Endothelial cell of umbilical vein (primary cell): ENCODE data around the gene ZNF30. TPM values are rescaled to one million over a fixed set of nuclear protein-coding genes. Genes with fewer than 3 reads are reported as not detected.
A peak's percentile ranks its signal among the peaks of the same experiment; 100 is the strongest.

Source experiments
- BruUV-seq: library from RNA; stranded (reverse); fragments of 400-500 nt; replicated peaks from 2 replicates; lab custom pipeline; 2021; lab: Mats Ljungman, UMichigan
- CTCF ChIA-PET: fragments of 300-600, 350-600 bp; sonication (Branson Sonifier 250); formaldehyde crosslinking; loops from one replicate; lab custom pipeline; 2021; ENCODE audit warnings: antibody characterized with exemption, inconsistent platforms; lab: Charles Lee
- POLR2A ChIA-PET: fragments of 300-600, 350-600 bp; sonication (Branson Sonifier 250); formaldehyde crosslinking; loops from one replicate; lab custom pipeline; 2021; ENCODE audit warnings: antibody characterized with exemption, inconsistent platforms; lab: Charles Lee
- DNase-seq: peaks from one replicate; pipeline ENCODE4 v3.0.0-alpha.2; 2011; ENCODE audit warnings: low read depth, low spot score
- FAIRE-seq: peaks from 2 replicates; lab custom pipeline; 2011; peaks lifted over from hg19 to GRCh38; lab: Jason Lieb, UNC
- H2AFZ ChIP-seq: 2 replicates; pipeline ENCODE4 v1.6.0; 2012; ENCODE audit warnings: low read depth, low read length, control low read depth, inconsistent platforms
- H3K27ac ChIP-seq: 2 replicates; pipeline ENCODE4 v1.5.1; 2011; ENCODE audit warnings: low read depth, mild to moderate bottlenecking, control low read depth, low read length, moderate library complexity; ENCODE audit not compliant: insufficient read depth
- H3K27me3 ChIP-seq, 2 experiments: 2 replicates each; pipeline versions ENCODE4 v1.6.0 to v1.6.1; 2011; ENCODE audit warnings: low read length in 2 of 2, mixed read lengths in 1 of 2; ENCODE audit not compliant: control insufficient read depth in 2 of 2, insufficient read depth in 2 of 2
- H3K36me3 ChIP-seq, 2 experiments: 2 replicates in 1 of 2; 3 replicates in 1 of 2; pipeline ENCODE4 v1.5.1; 2011; ENCODE audit warnings: low read length in 2 of 2, mild to moderate bottlenecking in 1 of 2, moderate library complexity in 1 of 2; ENCODE audit not compliant: control insufficient read depth in 2 of 2, insufficient read depth in 2 of 2; ENCODE audit errors: extremely low read depth in 1 of 2
- H3K4me1 ChIP-seq: 3 replicates; pipeline ENCODE4 v1.5.1; 2011; ENCODE audit warnings: mild to moderate bottlenecking, low read length; ENCODE audit not compliant: control insufficient read depth, insufficient read depth; ENCODE audit errors: extremely low read depth
- H3K4me2 ChIP-seq: 2 replicates; pipeline ENCODE4 v1.6.1; 2011; ENCODE audit warnings: low read length, control low read depth, mixed read lengths; ENCODE audit not compliant: insufficient read depth
- H3K4me3 ChIP-seq, 3 experiments: fragments of 200-600 bp in 1 of 3; sonication (generic), shearing (Covaris generic) in 1 of 3; replicated peaks in 1 of 3; 2 replicates each; pipeline ENCODE4 v1.5.1; 2011 to 2016; ENCODE audit warnings: control low read depth in 3 of 3, low read length in 3 of 3, mild to moderate bottlenecking in 2 of 3, inconsistent platforms in 1 of 3, low read depth in 1 of 3, moderate library complexity in 1 of 3; ENCODE audit not compliant: insufficient read depth in 1 of 3
- H3K79me2 ChIP-seq: 2 replicates; pipeline ENCODE4 v1.6.0; 2012; ENCODE audit warnings: low read length, inconsistent platforms; ENCODE audit not compliant: control insufficient read depth, insufficient read depth
- H3K9ac ChIP-seq: replicated peaks from 2 replicates; pipeline ENCODE3; 2011; ENCODE audit warnings: low read length, control low read depth; ENCODE audit not compliant: insufficient read depth; ENCODE audit errors: extremely low read depth
- H3K9me1 ChIP-seq: replicated peaks from 3 replicates; pipeline ENCODE4 v1.6.0; 2011; ENCODE audit warnings: mild to moderate bottlenecking, low read length; ENCODE audit not compliant: control insufficient read depth, insufficient read depth; ENCODE audit errors: extremely low read depth
- H3K9me3 ChIP-seq: replicated peaks from 2 replicates; pipeline ENCODE4 v1.5.1; 2012; ENCODE audit warnings: low read length, inconsistent platforms; ENCODE audit not compliant: control insufficient read depth, insufficient read depth
- H4K20me1 ChIP-seq: replicated peaks from 2 replicates; pipeline ENCODE3; 2011; ENCODE audit warnings: mild to moderate bottlenecking, low read length; ENCODE audit not compliant: control insufficient read depth, insufficient read depth; ENCODE audit errors: extremely low read depth
- EZH2 ChIP-seq: IDR thresholded peaks from 2 replicates; pipeline ENCODE4 v1.6.1; 2012; ENCODE audit warnings: borderline replicate concordance, low read depth, mild to moderate bottlenecking, moderate library complexity, low read length, inconsistent platforms; ENCODE audit not compliant: severe bottlenecking
- FOS ChIP-seq: IDR thresholded peaks from 2 replicates; pipeline ENCODE4 v1.6.1; 2011; ENCODE audit warnings: mild to moderate bottlenecking, low read length, moderate library complexity, borderline replicate concordance; ENCODE audit not compliant: insufficient read depth
- GATA2 ChIP-seq: IDR thresholded peaks from 2 replicates; pipeline ENCODE4 v1.7.0; 2011; ENCODE audit warnings: low read depth, mild to moderate bottlenecking, moderate library complexity, mixed read lengths, low read length; ENCODE audit not compliant: insufficient read length, insufficient read depth
- JUN ChIP-seq: IDR thresholded peaks from 2 replicates; pipeline ENCODE4 v1.6.1; 2011; ENCODE audit warnings: borderline replicate concordance, low read depth; ENCODE audit not compliant: insufficient read length, insufficient read depth
- MYC ChIP-seq: IDR thresholded peaks from one replicate; pipeline ENCODE4 v1.6.1; 2011; ENCODE audit warnings: mild to moderate bottlenecking, low read depth, low read length
- POLR2A ChIP-seq: IDR thresholded peaks from 2 replicates; pipeline ENCODE4 v1.6.1; 2012; ENCODE audit warnings: low read depth, mild to moderate bottlenecking, control low read depth, low read length
- POLR2AphosphoS5 ChIP-seq: IDR thresholded peaks from 2 replicates; pipeline ENCODE4 v1.6.1; 2012; ENCODE audit warnings: low read depth, mild to moderate bottlenecking, control low read depth, low read length, moderate library complexity; ENCODE audit not compliant: insufficient read depth
- dilution Hi-C: fragments of 300-500 bp; cut with MboI; formaldehyde crosslinking; loops from one replicate; pipeline ENCODE4 v1.15.0; 2019; ENCODE audit warnings: low sequenced_read_pairs; ENCODE audit not compliant: extremely low pct_ligation_motif_present
- intact Hi-C: fragments of 100-400 bp; cut with micrococcal nuclease; formaldehyde crosslinking; loops from one replicate; pipeline ENCODE4 v1.10.0; 2022
- polyA plus RNA-seq, 4 experiments: library from polyadenylated mRNA; depleted of rRNA in 3 of 4; stranded (reverse) in 3 of 4; unstranded in 1 of 4; fragments of >200 nt; gene quantifications; 2 replicates each; pipeline versions ENCODE4 v1.2.1 to v1.2.3, GENCODE V29; 2011 to 2012; ENCODE audit warnings: missing spikeins in 1 of 4
- total RNA-seq: library from RNA; stranded (reverse); gene quantifications from 2 replicates; pipeline ENCODE4 v1.2.3, GENCODE V29; 2021
- TF ChIP-seq, protein P1 (sequence below), 2 donors: IDR thresholded peaks; 1 replicate in 1 of 2; 2 replicates in 1 of 2; pipeline ENCODE4 v1.5.1; 2011; ENCODE audit warnings: low read length in 2 of 2, mild to moderate bottlenecking in 2 of 2, moderate library complexity in 2 of 2, control low read depth in 1 of 2, inconsistent platforms in 1 of 2, low read depth in 1 of 2; ENCODE audit not compliant: insufficient read depth in 1 of 2; ENCODE audit errors: extremely low read depth in 1 of 2
- TF ChIP-seq, protein P2 (sequence below): IDR thresholded peaks from 2 replicates; pipeline ENCODE4 v1.6.1; 2011; ENCODE audit not compliant: insufficient read depth, insufficient read length

ZNF30 gene
- total and polyA plus RNA-seq, 2 donors (not counting 3 experiments of a cell fraction or from before 2014, with no cell fraction given): 1.3 to 4.7 TPM

DNA sequence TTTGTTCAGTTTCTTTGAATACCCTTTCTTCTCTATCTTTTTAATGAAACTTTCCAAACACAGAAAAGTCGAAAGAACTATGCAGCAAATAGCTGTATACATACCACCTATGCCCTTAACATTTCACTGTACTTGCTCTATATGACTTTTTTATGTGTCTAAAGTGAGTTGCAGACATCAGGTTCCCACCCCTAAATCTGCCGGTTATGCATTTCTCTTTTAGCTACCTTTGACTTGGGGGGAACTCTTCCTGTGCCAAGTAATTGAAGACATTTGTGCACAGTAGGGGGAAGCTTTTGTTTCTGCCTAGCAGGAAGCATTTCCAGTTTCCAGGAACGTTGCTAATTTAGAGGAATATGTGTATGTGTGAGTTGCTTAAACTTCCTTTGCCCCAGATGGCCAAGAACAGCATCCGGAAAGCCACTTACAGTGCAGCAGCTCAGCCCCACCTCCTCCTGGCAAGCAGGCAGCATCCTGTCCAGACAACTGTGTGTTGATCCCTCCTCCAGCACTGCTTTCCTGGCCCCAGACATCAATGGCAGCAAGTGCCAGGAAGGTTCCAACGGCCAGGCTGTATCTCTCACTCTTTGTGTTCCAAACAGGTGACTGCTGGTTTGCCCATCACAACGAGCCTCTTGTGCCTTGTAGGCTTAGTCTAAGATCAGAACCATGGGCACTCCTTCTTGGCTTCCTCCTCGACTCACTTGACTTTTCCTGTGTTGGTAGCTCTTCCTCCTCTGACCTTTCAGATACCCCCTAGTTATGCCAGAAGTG, 58.7 kb downstream of the ZNF30 start:
- dilution Hi-C loops (no loop called here), intact Hi-C loops (loop anchor here (1.0 kb wide), 2 partner anchors 10 to 16 kb away; no protein-coding TSS in a partner anchor)
- Histone ChIP-seq H3K4me3 (peak overlapping the region in 1 of 3 experiments; percentile 0), H3K27me3 (no peaks in the 10 kb centered on the region), H3K4me1 (peaks cover 15% of the 10 kb centered on the region), H3K27ac (peak overlapping the region; percentile 34), H3K9me3 (no peaks in the 10 kb centered on the region), H3K36me3 (no peaks in the 10 kb centered on the region), H3K4me2 (peak overlapping the region; percentile 38), H2AFZ (peak overlapping the region; percentile 86), H3K9ac (no peak overlapping the region), H3K9me1 (no peaks in the 10 kb centered on the region), H4K20me1 (no peaks in the 10 kb centered on the region), H3K79me2 (no peaks in the 10 kb centered on the region)
- CTCF ChIA-PET: interaction anchor here (0.6 to 1.9 kb wide), 8 partner anchors 10 to 59 kb away, joined by 3 to 11 read pairs (median 6); partner anchors contain the start of gene GRAMD1A
- peak; percentile 94 for FAIRE-seq
- BruUV-seq: no TSS peak
- TF ChIP-seq, protein P1, sequence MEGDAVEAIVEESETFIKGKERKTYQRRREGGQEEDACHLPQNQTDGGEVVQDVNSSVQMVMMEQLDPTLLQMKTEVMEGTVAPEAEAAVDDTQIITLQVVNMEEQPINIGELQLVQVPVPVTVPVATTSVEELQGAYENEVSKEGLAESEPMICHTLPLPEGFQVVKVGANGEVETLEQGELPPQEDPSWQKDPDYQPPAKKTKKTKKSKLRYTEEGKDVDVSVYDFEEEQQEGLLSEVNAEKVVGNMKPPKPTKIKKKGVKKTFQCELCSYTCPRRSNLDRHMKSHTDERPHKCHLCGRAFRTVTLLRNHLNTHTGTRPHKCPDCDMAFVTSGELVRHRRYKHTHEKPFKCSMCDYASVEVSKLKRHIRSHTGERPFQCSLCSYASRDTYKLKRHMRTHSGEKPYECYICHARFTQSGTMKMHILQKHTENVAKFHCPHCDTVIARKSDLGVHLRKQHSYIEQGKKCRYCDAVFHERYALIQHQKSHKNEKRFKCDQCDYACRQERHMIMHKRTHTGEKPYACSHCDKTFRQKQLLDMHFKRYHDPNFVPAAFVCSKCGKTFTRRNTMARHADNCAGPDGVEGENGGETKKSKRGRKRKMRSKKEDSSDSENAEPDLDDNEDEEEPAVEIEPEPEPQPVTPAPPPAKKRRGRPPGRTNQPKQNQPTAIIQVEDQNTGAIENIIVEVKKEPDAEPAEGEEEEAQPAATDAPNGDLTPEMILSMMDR (IDR thresholded peaks at IDR 0.05; ENCODE audit: extremely low read depth in 1 of 2, insufficient read depth in 1 of 2, low read depth in 1 of 2, low read length in 2 of 2): no peak
- TF ChIP-seq POLR2AphosphoS5: peak; percentile 49
- POLR2A ChIA-PET: interaction anchor here (1.1 kb wide), 1 partner anchor 16 kb away, joined by 3 read pairs; no protein-coding TSS in a partner anchor
- peak; percentile 89 for DNase-seq

DNA sequence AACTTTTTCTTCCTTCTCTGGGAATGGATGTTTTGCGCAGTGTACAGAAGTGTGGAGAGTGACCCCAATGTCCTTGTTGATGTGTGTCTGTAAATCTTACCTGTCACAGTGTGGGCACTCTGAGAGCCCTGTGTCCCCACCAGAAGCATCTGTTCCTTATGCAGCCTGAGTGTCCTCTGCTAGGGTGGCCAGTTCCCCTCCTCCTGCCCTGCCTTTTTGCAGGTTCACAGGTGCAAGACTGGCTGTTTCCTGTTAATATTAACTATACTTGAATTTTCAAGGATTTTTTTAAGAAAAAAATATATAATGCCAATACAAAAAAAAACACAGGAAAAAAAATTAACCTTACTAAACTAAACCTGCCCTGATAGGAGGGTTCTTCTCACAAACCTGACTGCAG, 61.4 kb downstream of the ZNF30 start:
- Histone ChIP-seq H3K27me3 (no peaks in the 10 kb centered on the region), H3K4me2 (no peak overlapping the region), H3K9me3 (no peaks in the 10 kb centered on the region), H4K20me1 (no peaks in the 10 kb centered on the region), H3K79me2 (no peaks in the 10 kb centered on the region), H3K27ac (no peak overlapping the region), H2AFZ (no peak overlapping the region), H3K9ac (no peak overlapping the region), H3K9me1 (no peaks in the 10 kb centered on the region), H3K4me3 (no peak overlapping the region), H3K36me3 (no peaks in the 10 kb centered on the region), H3K4me1 (peaks cover 15% of the 10 kb centered on the region)
- DNase-seq (no peak), FAIRE-seq (no peak)
- intact Hi-C loops (no loop called here), dilution Hi-C loops (no loop called here)
- POLR2A ChIA-PET: no interaction called here
- no TSS peak for BruUV-seq
- TF ChIP-seq EZH2: no peak
- TF ChIP-seq GATA2: no peak
- no peak for TF ChIP-seq POLR2A
- no peak for TF ChIP-seq JUN
- TF ChIP-seq MYC: no peak
- TF ChIP-seq, protein P2, sequence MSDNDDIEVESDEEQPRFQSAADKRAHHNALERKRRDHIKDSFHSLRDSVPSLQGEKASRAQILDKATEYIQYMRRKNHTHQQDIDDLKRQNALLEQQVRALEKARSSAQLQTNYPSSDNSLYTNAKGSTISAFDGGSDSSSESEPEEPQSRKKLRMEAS: no peak
- TF ChIP-seq, protein P1 (IDR thresholded peaks at IDR 0.05; ENCODE audit: extremely low read depth in 1 of 2, insufficient read depth in 1 of 2, low read depth in 1 of 2, low read length in 2 of 2): no peak
- TF ChIP-seq FOS: no peak
- TF ChIP-seq POLR2AphosphoS5: no peak
- CTCF ChIA-PET: interaction anchor here (1.0 kb wide), 1 partner anchor 8 kb away, joined by 4 read pairs; no protein-coding TSS in a partner anchor
